ENCODE measurements around the gene ZNF3.
A peak's percentile ranks its signal among the peaks of the same experiment; 100 is the strongest.

The ZNF3 gene

DNA sequence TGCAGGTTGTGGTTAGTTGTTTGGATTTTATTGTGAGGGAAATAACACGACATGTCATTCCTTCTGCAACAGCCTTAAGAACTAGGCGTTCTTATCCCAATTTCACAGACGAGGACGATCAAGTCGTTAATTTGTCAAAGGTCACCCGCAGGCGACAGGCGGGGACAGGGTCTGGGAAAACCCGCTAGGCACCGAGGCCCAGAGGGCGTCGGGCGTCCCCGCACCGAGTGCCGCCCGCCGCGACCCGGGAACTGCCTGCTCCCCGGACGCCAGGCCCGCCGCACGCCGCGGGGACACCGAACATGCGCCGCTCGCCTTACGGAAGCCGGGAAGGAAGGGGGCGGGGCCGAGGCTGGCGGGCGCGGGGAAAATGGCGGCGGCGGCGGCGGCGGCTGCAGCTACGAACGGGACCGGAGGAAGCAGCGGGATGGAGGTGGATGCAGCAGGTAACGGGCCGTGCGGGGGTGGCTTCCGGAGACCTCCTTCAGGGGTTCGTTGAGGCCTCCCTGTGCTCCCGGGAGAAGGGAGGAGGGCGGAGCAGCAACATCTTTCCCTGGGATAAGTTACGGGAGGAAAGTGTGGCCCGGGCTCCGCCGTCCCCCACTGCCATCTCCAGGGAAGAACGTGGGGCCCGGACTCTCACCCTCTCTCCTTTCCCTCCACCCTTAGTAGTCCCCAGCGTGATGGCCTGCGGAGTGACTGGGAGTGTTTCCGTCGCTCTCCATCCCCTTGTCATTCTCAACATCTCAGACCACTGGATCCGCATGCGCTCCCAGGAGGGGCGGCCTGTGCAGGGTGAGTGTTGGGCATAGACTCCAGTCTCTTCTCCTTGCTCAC lies 7.3 kb upstream of the ZNF3 start, which contains the start of gene COPS6:
Gene COPS6 (plus strand): TSS at position 349 of the 837 bp plus-strand sequence. CDS start 22 bp downstream, at position 371.
- peak; percentile 79 for DNase-seq (ENCODE audit: low read depth)

- DNase-seq (ENCODE audit: low read depth) = no peak
Observed at GRCh38 chr7:100088095-100088620, 6.6 kb upstream of the ZNF3 start.

- no peak for DNase-seq (ENCODE audit: low read depth)
Observed at GRCh38 chr7:100087055-100087750, 5.7 kb upstream of the ZNF3 start.

DNA sequence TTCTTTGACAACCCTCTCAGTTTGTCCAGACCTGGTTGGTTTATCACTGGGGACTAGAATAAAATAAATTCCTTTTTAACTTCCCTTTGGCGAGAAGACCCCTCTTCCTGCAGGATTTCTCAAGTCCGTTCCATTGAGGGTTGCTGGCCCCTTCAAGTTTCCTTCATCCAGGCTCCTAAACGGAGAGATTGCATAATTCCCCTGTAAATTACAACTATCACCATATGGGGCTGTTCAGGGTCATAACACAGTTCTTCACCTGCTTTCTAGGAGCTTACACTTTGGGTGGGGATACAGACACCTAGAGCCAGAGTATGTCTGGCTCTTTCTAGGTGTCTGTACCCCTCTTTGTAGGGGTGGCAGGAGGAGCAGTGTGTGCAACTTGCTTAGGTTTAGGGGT lies 4.0 kb upstream of the ZNF3 start:
- no peak for DNase-seq (ENCODE audit: low read depth)

GRCh38 chr7:100082978-100083377 lies 1.5 kb upstream of the ZNF3 start:
- DNase-seq (ENCODE audit: low read depth) = no peak

- DNase-seq (ENCODE audit: low read depth) = no peak
Observed at GRCh38 chr7:100080907-100081534, 502 bp downstream of the ZNF3 start.

DNA sequence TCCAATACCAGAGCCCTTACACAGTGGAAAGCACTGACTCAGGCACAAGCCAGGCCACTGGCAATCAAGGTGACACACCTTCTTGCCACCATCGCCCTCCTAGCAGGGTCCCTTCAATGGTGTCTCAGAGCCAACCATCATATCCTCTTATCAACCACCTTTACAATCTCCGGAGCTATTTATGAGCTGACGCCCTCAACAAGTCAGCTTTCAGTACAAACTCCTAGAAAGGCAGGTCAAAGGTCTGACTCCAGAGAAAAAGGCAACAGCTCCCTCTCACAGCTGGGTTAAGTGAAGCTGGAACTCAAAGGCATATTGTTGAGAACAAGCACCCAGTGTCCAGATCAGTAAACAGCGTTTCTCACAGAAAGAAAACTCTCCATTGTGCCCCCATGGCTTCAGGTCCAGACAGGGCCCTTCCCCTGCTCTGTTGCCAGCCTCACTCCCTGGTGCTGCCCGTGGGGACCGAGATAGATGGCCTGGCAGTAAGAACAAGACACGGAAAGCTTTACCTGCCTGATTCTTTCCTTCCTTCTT lies 2.4 kb downstream of the ZNF3 start:
- DNase-seq (ENCODE audit: low read depth) = no peak

- no peak for DNase-seq (ENCODE audit: low read depth)
Observed at GRCh38 chr7:100077205-100077604, 4.3 kb downstream of the ZNF3 start.

- no peak for DNase-seq (ENCODE audit: low read depth)
Observed at GRCh38 chr7:100075418-100075817, 6.1 kb downstream of the ZNF3 start.

DNA sequence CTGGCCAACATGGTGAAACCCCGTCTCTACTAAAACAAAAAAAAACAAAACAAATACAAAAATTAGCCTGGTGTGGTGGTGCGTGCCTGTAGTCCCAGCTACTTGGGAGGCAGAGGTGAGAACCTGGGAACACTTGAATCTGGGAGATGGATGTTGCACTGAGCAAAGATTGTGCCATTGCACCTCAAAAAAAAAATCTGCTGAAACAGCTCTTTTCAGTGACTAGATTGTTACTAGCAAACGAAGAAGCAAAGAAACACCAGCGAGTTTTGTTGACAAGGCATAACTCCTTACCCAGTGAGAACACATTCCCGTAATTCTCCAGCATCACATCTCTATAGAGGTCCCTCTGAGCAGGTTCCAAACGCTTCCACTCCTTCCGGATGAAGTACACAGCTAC lies 6.7 kb downstream of the ZNF3 start:
- DNase-seq (ENCODE audit: low read depth) = no peak

DNA sequence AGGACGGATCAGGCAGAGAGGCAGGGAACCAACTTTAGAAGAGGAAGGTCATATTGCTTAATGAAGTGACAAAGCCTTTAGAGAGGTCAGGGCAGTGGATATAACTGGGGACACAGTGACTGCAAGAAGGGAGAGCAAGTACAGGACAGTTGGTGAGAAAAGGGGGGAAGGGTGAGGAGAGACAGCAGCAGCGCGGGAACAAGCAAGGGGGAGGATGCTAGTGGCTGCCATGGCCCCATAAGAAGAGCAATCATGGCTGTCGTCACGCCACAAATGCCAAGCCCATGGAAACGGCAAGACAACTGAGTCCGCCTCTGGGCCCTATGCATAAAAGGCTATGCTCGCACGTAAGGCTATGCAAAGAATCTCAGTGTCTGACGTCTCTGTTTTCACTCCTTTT lies 9.1 kb downstream of the ZNF3 start:
- no peak for DNase-seq (ENCODE audit: low read depth)

GRCh38 chr7:100071018-100071723 lies 10.4 kb downstream of the ZNF3 start:
- DNase-seq (ENCODE audit: low read depth) = no peak

- no peak for DNase-seq (ENCODE audit: low read depth)
Observed at GRCh38 chr7:100069991-100070390, 11.5 kb downstream of the ZNF3 start.

DNA sequence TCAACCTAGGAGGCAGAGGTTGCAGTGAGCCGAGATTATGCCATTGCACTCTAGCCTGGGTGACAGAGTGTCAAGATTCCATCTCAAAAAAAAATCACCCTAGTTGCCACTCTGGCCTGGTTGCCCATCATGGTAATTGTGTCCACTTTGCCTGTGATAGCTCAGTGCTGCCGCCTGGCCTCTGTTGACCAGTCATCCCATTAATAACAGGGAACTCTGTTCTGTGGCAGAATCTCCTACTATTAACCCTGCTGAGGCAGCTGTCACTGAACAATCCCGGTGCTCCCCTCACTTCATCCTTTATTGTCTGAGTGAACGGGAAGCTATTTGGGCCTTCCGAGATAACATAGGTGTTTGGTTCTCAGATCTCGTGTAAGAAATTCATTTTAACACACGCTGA lies 14.6 kb downstream of the ZNF3 start:
- no peak for DNase-seq (ENCODE audit: low read depth)

DNA sequence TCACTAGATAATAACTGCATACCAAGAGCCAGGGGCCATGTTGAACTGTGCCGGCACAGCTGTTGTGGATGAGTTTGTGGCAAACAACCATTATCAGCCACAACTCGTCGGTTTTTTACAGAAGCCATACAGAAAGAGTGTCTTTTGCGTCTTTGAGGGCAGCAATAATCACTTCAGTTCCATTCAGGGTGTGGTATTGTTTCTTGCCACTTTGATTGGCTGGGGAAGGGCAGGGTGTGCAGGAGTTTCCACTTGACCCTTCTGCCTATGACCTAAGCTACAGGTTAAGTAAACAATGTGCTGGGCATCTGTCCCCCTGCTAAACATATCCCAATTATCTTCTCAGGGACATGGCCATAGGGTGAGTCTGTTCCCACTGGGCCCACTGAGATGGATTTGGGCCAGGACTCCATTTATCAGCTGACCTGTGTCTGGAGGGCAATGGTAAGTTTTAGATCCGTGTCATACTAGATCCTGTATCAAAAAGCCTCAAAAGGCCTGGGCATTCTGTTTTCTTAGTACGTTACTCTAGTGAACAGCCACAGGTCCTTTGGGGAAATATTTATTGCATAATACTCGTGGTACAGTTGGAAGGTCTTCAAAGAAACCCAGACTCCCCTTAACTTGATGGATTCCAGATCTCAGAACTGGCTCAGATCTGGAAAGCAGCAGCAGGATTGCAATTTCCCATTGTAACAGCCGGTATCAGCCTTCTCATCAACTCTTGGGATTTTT lies 15.9 kb downstream of the ZNF3 start:
- DNase-seq (ENCODE audit: low read depth) = no peak

DNA sequence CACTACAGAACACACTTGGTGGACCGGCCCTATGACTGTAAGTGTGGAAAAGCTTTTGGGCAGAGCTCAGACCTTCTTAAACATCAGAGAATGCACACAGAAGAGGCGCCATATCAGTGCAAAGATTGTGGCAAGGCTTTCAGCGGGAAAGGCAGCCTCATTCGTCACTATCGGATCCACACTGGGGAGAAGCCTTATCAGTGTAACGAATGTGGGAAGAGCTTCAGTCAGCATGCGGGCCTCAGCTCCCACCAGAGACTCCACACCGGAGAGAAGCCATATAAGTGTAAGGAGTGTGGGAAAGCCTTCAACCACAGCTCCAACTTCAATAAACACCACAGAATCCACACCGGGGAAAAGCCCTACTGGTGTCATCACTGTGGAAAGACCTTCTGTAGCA lies 17.4 kb downstream of the ZNF3 start:
- no peak for DNase-seq (ENCODE audit: low read depth)

GRCh38 chr7:100063376-100063775 lies 18.1 kb downstream of the ZNF3 start:
- no peak for DNase-seq (ENCODE audit: low read depth)

- DNase-seq (ENCODE audit: low read depth) = no peak
Observed at GRCh38 chr7:100061518-100062193, 19.9 kb downstream of the ZNF3 start.

- DNase-seq (ENCODE audit: low read depth) = no peak
Observed at GRCh38 chr7:100059251-100059739, 22.2 kb downstream of the ZNF3 start.

DNA sequence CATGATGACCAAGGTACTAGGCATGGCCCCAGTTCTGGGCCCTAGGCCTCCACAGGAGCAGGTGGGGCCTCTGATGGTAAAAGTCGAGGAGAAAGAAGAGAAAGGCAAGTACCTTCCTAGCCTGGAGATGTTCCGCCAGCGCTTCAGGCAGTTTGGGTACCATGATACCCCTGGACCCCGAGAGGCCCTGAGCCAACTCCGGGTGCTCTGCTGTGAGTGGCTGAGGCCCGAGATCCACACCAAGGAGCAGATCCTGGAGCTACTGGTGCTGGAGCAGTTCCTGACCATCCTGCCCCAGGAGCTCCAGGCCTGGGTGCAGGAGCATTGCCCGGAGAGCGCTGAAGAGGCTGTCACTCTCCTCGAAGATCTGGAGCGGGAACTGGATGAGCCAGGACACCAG lies 24.5 kb downstream of the ZNF3 start:
- no peak for DNase-seq (ENCODE audit: low read depth)
